Body of pancreas (tissue), 4 donors: ENCODE results near the gene GALNT12. TPM values are rescaled to one million over a fixed set of nuclear protein-coding genes. Genes with fewer than 3 reads are reported as not detected.

ENCODE experiments used
- ATAC-seq: fragments of 150-250 bp; one replicate; pipeline ENCODE4 v1.9.1; 2016
- DNase-seq, 4 donors: peaks; one replicate each; pipeline ENCODE4 v3.0.0-alpha.2; 2019
- H3K27ac ChIP-seq, 4 donors: fragments of 200-600 bp; sonication (generic); 1 replicate in 3 of 4; 2 replicates in 1 of 4; pipeline versions ENCODE4 v1.5.1 to v1.6.1; 2016 to 2019; ENCODE audit warnings: mild to moderate bottlenecking in 1 of 4, mixed read lengths in 1 of 4, moderate library complexity in 1 of 4
- H3K27me3 ChIP-seq, 2 donors: fragments of 200-600 bp; sonication (generic); one replicate each; pipeline ENCODE4 v1.6.0; 2016; ENCODE audit warnings: mild to moderate bottlenecking in 1 of 2
- H3K36me3 ChIP-seq, 2 donors: fragments of 200-600 bp; sonication (generic); replicated peaks in 1 of 2; 2 replicates each; pipeline ENCODE4 v1.5.1; 2016; ENCODE audit warnings: low read depth in 2 of 2; ENCODE audit not compliant: insufficient read depth in 1 of 2
- H3K4me1 ChIP-seq: fragments of 200-600 bp; sonication (generic); one replicate; pipeline ENCODE4 v1.6.0; 2016
- H3K4me3 ChIP-seq, 2 donors: fragments of 200-600 bp; sonication (generic); 1 replicate in 1 of 2; 2 replicates in 1 of 2; pipeline ENCODE4 v1.5.1; 2016 to 2019
- H3K9me3 ChIP-seq, 3 donors: fragments of 200-600 bp; sonication (generic); 1 replicate in 2 of 3; 2 replicates in 1 of 3; pipeline ENCODE4 v1.5.1; 2016
- POLR2A ChIP-seq, 3 donors: fragments of 450-650 bp; IDR thresholded peaks; one replicate each; pipeline ENCODE4 v1.6.1; 2016; ENCODE audit warnings: antibody characterized with exemption in 3 of 3, mild to moderate bottlenecking in 2 of 3
- WGBS, 2 donors: methylation state at CpG; one replicate each; pipeline ENCODE4 v1.1.5; 2017; 5-methylcytosine and 5-hydroxymethylcytosine counted together
- intact Hi-C: fragments of 100-400 bp; cut with DNase I; formaldehyde crosslinking; loops from one replicate; pipeline ENCODE4 v1.15.1; 2023
- total RNA-seq, 2 donors: library from RNA; depleted of rRNA; stranded (reverse); fragments of >200 nt; gene quantifications; one replicate each; pipeline ENCODE4 v1.1.0, GENCODE V29; 2016
- TF ChIP-seq, protein P1 (sequence below), 7 experiments: fragments of 450-650 bp in 4 of 7; fragments of 200-600 bp in 3 of 7; sonication (generic) in 3 of 7; IDR thresholded peaks; one replicate each; pipeline ENCODE4 v1.5.1; 2016 to 2019; ENCODE audit warnings: antibody characterized with exemption in 7 of 7

Gene GALNT12
- total RNA-seq, 2 donors from 2014 or later, result 13.0 to 53.1 TPM

DNA sequence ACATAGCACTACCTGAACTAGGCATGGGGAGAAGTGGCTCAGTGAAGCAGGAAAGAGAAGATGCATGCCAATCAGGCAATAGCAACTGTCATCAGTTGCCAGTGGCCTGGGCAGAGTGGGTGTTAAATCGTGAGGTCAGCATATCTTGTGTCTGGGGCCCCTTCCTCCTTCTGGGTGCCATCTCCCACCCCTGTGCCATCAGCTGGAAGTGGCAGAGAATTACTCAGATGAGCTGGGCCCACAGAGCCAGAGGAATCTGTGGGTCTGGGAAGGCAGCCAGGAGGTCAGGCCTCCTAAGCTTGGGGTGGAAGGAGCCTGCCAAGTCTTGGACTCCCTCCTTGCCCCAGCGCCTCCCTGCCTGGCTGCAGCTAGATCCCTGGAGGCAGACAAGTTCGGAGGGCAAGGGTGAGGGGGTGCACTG is 66.5 kb downstream of the GALNT12 start:
- TF ChIP-seq POLR2A (IDR thresholded peaks at IDR 0.05), result no peak
- TF ChIP-seq, protein P1, sequence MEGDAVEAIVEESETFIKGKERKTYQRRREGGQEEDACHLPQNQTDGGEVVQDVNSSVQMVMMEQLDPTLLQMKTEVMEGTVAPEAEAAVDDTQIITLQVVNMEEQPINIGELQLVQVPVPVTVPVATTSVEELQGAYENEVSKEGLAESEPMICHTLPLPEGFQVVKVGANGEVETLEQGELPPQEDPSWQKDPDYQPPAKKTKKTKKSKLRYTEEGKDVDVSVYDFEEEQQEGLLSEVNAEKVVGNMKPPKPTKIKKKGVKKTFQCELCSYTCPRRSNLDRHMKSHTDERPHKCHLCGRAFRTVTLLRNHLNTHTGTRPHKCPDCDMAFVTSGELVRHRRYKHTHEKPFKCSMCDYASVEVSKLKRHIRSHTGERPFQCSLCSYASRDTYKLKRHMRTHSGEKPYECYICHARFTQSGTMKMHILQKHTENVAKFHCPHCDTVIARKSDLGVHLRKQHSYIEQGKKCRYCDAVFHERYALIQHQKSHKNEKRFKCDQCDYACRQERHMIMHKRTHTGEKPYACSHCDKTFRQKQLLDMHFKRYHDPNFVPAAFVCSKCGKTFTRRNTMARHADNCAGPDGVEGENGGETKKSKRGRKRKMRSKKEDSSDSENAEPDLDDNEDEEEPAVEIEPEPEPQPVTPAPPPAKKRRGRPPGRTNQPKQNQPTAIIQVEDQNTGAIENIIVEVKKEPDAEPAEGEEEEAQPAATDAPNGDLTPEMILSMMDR (IDR thresholded peaks at IDR 0.05), result no peak
- H3K36me3 ChIP-seq, result no peaks in the 10 kb centered on the region
- H3K4me3 ChIP-seq, result no peak overlapping the region
- ATAC-seq (peak; percentile 53), DNase-seq (peak; percentile 39 to 78 (median 54))
- H3K27ac ChIP-seq, result no peak overlapping the region
- H3K9me3 ChIP-seq, result no peaks in the 10 kb centered on the region
- intact Hi-C loops, result no loop called here
- 55 to 60% methylated on average over 1 to 3 of the region's 3 CpGs for whole genome bisulfite sequencing, 2 donors
- H3K27me3 ChIP-seq, result no peaks in the 10 kb centered on the region
- H3K4me1 ChIP-seq, result peaks cover 17% of the 10 kb centered on the region

DNA sequence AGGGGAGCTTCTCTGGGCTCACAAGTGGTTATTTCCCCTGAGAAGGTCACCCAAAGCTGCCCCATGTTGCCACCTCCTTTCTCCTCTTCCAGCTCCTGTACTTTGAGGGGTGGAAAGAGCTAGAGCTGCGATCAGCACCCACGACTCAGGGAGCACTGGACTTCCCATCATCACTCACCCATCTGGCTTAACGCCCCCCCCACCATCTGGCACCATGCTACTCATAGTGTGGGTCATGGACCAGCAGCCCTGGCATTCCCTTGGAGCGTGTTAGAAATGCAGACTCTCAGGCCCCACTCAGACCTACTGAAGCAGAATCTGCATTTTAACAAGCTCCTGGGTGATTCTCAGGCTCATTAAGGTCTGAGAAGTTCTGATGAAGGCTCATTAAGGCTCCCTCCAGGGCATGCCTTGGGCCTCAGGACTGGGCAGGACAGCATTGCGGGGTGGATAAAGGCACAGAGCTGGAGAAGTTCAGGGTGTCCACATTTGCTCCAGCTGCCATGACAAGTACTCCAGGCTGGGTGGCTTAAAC is 67.3 kb downstream of the GALNT12 start:
- intact Hi-C loops, result no loop called here
- no peaks in the 10 kb centered on the region for H3K9me3 ChIP-seq
- TF ChIP-seq, protein P1 (IDR thresholded peaks at IDR 0.05), result no peak
- TF ChIP-seq POLR2A (IDR thresholded peaks at IDR 0.05), result no peak
- no peak overlapping the region for H3K4me3 ChIP-seq
- no peaks in the 10 kb centered on the region for H3K27me3 ChIP-seq
- peaks cover 22% of the 10 kb centered on the region for H3K4me1 ChIP-seq
- ATAC-seq, result no peak
- WGBS, 2 donors, result 80 to 82% methylated on average over 4 to 5 of the region's 5 CpGs
- no peak for DNase-seq
- no peaks in the 10 kb centered on the region for H3K36me3 ChIP-seq
- no peak overlapping the region for H3K27ac ChIP-seq

DNA sequence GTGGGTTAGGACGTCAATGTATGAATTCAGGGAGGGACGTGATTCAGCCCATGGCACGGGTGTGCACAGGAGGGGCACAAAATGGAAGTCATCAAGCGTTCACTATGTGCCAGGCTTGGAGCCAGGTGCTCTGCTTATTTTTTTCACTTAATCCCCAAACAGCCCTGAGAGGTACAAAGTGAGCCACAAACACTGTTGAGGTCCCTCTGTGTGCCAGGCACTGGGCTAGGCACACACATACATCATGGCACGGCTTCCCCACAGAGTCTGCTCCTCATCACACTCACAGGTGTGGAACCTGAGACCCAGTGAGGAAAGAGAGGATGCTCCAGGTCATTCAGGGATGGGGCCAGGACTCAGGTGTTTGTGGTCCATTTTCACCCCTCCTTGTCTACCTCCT is 68.1 kb downstream of the GALNT12 start:
- WGBS, 2 donors, result 91 to 93% methylated on average over 5 of the region's 5 CpGs
- Histone ChIP-seq H3K9me3 (no peaks in the 10 kb centered on the region), H3K27ac (no peak overlapping the region), H3K4me3 (no peak overlapping the region), H3K4me1 (peaks cover 23% of the 10 kb centered on the region), H3K27me3 (no peaks in the 10 kb centered on the region), H3K36me3 (no peaks in the 10 kb centered on the region)
- no peak for ATAC-seq
- DNase-seq, result no peak
- intact Hi-C loops, result no loop called here
- TF ChIP-seq, protein P1 (IDR thresholded peaks at IDR 0.05), result no peak

DNA sequence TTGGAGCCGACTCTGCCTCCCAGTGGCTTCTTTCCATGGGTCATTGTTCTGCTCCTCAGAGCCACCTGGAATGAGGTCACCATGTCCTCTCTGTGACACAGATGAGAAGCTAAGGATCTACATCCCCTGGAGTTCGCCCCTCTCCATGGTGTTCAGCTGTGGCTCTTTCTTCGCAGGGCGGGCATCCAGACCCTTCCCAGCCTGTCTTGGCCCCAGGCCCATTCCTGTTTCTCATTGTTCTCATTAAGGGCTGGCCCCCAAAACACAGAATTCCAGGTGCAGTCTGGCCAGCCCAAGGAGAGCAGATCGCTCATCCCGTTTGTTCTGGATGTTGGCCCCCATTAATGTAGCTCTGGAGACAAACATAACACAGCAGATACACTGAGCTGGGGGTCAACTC is 69.8 kb downstream of the GALNT12 start:
- Histone ChIP-seq H3K36me3 (no peaks in the 10 kb centered on the region), H3K4me1 (peaks cover 28% of the 10 kb centered on the region), H3K4me3 (no peak overlapping the region), H3K9me3 (no peaks in the 10 kb centered on the region), H3K27me3 (no peaks in the 10 kb centered on the region), H3K27ac (no peak overlapping the region)
- TF ChIP-seq, protein P1 (IDR thresholded peaks at IDR 0.05), result no peak
- TF ChIP-seq POLR2A (IDR thresholded peaks at IDR 0.05), result no peak
- DNase-seq (no peak), ATAC-seq (no peak)
- 79 to 88% methylated on average over 6 of the region's 6 CpGs for WGBS, 2 donors
- intact Hi-C loops, result no loop called here
